Renal cortical epithelial cell (primary cell): Measurements from ENCODE around the gene FBXO42. TPM values are rescaled to one million over a fixed set of nuclear protein-coding genes. Genes with fewer than 3 reads are reported as not detected.
"Not testable (repeated sequence)": the region's sequence is repeated elsewhere in the genome, so short reads cannot be mapped to it uniquely, and the experiment has no call there.

Experiments used
- DNase-seq: peaks from one replicate; pipeline ENCODE4 v3.0.0-alpha.2; 2011; ENCODE audit warnings: low read depth
- total RNA-seq: library from RNA; depleted of rRNA; stranded (reverse); fragments of >200 nt; gene quantifications from 2 replicates; pipeline ENCODE4 v1.2.3, GENCODE V29; 2014

FBXO42 gene
- total RNA-seq, 1 donor from 2014 or later, result 19.5 TPM

- DNase-seq, result not testable (repeated sequence)
Measured at GRCh38 chr1:16222716-16223115, 129.6 kb downstream of the FBXO42 start.

- DNase-seq, result no peak
Measured at GRCh38 chr1:16221499-16221898, 130.8 kb downstream of the FBXO42 start.

GRCh38 chr1:16219968-16220500 lies 132.2 kb downstream of the FBXO42 start:
- no peak for DNase-seq

GRCh38 chr1:16218674-16219071 lies 133.6 kb downstream of the FBXO42 start:
- DNase-seq, result no peak

- no peak for DNase-seq
Measured at GRCh38 chr1:16218014-16218673, 134.1 kb downstream of the FBXO42 start.

GRCh38 chr1:16217061-16217785 lies 135.1 kb downstream of the FBXO42 start:
- DNase-seq, result peak; percentile 86

GRCh38 chr1:16215882-16216753 lies 136.2 kb downstream of the FBXO42 start:
- peak; percentile 76 for DNase-seq

- not testable (repeated sequence) for DNase-seq
Measured at GRCh38 chr1:16215240-16215639, 137.0 kb downstream of the FBXO42 start.

GRCh38 chr1:16213544-16213943 lies 138.7 kb downstream of the FBXO42 start:
- DNase-seq, result not testable (repeated sequence)

- no peak for DNase-seq
Measured at GRCh38 chr1:16213013-16213412, 139.3 kb downstream of the FBXO42 start.

GRCh38 chr1:16212251-16212961 lies 139.9 kb downstream of the FBXO42 start, which contains the start of gene ARHGEF19:
TSS of gene ARHGEF19 (minus strand) at chr1:16212652. CDS start at chr1:16209054, 3,598 bp downstream.
- no peak for DNase-seq

GRCh38 chr1:16211824-16212223 lies 140.5 kb downstream of the FBXO42 start:
- DNase-seq, result no peak

GRCh38 chr1:16210581-16210980 lies 141.7 kb downstream of the FBXO42 start:
- no peak for DNase-seq

- no peak for DNase-seq
Measured at GRCh38 chr1:16209847-16210407, 142.4 kb downstream of the FBXO42 start.

GRCh38 chr1:16209132-16209846 lies 143.0 kb downstream of the FBXO42 start:
- DNase-seq, result no peak

- DNase-seq, result no peak
Measured at GRCh38 chr1:16208270-16208987, 143.9 kb downstream of the FBXO42 start.

GRCh38 chr1:16207318-16208269 lies 144.7 kb downstream of the FBXO42 start:
- no peak for DNase-seq

GRCh38 chr1:16206547-16207317 lies 145.5 kb downstream of the FBXO42 start:
- peak; percentile 93 for DNase-seq
